OCI-LY1 (cell line): ENCODE results near the gene CDC42EP4.

Experiments
- H2AFZ ChIP-seq: fragments of 200-600 bp; sonication (generic), shearing (Covaris generic); 2 replicates; pipeline ENCODE4 v1.6.0; 2014; ENCODE audit warnings: antibody characterized with exemption, mild to moderate bottlenecking, low read length
- H3F3A ChIP-seq: fragments of 200-600 bp; sonication (generic), shearing (Covaris generic); 2 replicates; pipeline ENCODE4 v1.6.0; 2014; ENCODE audit warnings: mild to moderate bottlenecking, antibody characterized with exemption, low read length, moderate library complexity; ENCODE audit not compliant: insufficient read depth
- H3K27ac ChIP-seq: fragments of 200-600 bp; sonication (generic); 2 replicates; pipeline ENCODE4 v1.5.1; 2014; ENCODE audit warnings: low read length, mixed run types, mild to moderate bottlenecking, low read depth; ENCODE audit not compliant: poor library complexity, severe bottlenecking
- H3K27me3 ChIP-seq: fragments of 200-600 bp; sonication (generic); 2 replicates; pipeline ENCODE4 v1.6.0; 2014; ENCODE audit warnings: antibody characterized with exemption, mild to moderate bottlenecking, low read length, moderate library complexity; ENCODE audit not compliant: insufficient read depth
- H3K36me3 ChIP-seq: fragments of 200-600 bp; sonication (generic); 2 replicates; pipeline ENCODE4 v1.6.1; 2014; ENCODE audit warnings: mild to moderate bottlenecking, antibody characterized with exemption, low read length, moderate library complexity, mixed read lengths; ENCODE audit not compliant: insufficient read depth
- H3K4me1 ChIP-seq: fragments of 200-600 bp; sonication (generic); 2 replicates; pipeline ENCODE4 v1.5.1; 2014; ENCODE audit warnings: mild to moderate bottlenecking, low read length, moderate library complexity; ENCODE audit not compliant: insufficient read depth, severe bottlenecking
- H3K4me2 ChIP-seq: fragments of 200-600 bp; sonication (generic), shearing (Covaris generic); 2 replicates; pipeline ENCODE4 v1.6.1; 2014; ENCODE audit warnings: low read length
- H3K4me3 ChIP-seq: fragments of 200-600 bp; sonication (generic); 2 replicates; pipeline ENCODE4 v1.5.1; 2014; ENCODE audit warnings: low read length, low read depth, mild to moderate bottlenecking, mixed read lengths; ENCODE audit not compliant: poor library complexity, severe bottlenecking
- H3K79me2 ChIP-seq: fragments of 200-600 bp; shearing (Covaris generic); 2 replicates; pipeline ENCODE4 v1.6.1; 2016; ENCODE audit warnings: mixed run types, low read length, mixed read lengths; ENCODE audit not compliant: insufficient read depth
- H3K9ac ChIP-seq: fragments of 200-600 bp; sonication (generic), shearing (Covaris generic); 2 replicates; pipeline ENCODE4 v1.6.1; 2014; ENCODE audit warnings: mild to moderate bottlenecking, low read length, mixed read lengths
- H3K9me2 ChIP-seq: fragments of 200-600 bp; sonication (generic), shearing (Covaris generic); 2 replicates; pipeline ENCODE4 v1.6.1; 2014; ENCODE audit warnings: low read depth, mild to moderate bottlenecking, low read length, mixed read lengths
- H3K9me3 ChIP-seq: fragments of 200-600 bp; shearing (Covaris generic); 2 replicates; pipeline ENCODE4 v1.6.1; 2014; ENCODE audit warnings: low read length, mixed read lengths
- H4K20me1 ChIP-seq: fragments of 200-600 bp; sonication (generic), shearing (Covaris generic); 2 replicates; pipeline ENCODE4 v1.6.0; 2016; ENCODE audit warnings: mild to moderate bottlenecking, low read length; ENCODE audit not compliant: insufficient read depth
- CTCF ChIP-seq: fragments of 200-600 bp; sonication (generic), shearing (Covaris generic); IDR thresholded peaks from 2 replicates; pipeline ENCODE4 v1.5.1; 2017; ENCODE audit warnings: mild to moderate bottlenecking, antibody characterized with exemption, low read length, moderate library complexity, mixed read lengths
- EZH2 ChIP-seq: fragments of 200-600 bp; sonication (generic), shearing (Covaris generic); IDR thresholded peaks from 2 replicates; pipeline ENCODE4 v1.8.0; 2017; ENCODE audit warnings: borderline replicate concordance, mixed run types, mild to moderate bottlenecking, antibody characterized with exemption, low read length, moderate library complexity, mixed read lengths

The CDC42EP4 gene

GRCh38 chr17:73290399-73291259 is 21.2 kb downstream of the CDC42EP4 start:
- Histone ChIP-seq H3K4me1 (no peaks in the 10 kb centered on the region), H3K27ac (no peak overlapping the region), H3K9me2 (no peaks in the 10 kb centered on the region), H3K4me2 (no peak overlapping the region), H2AFZ (no peak overlapping the region), H3K36me3 (no peaks in the 10 kb centered on the region), H3K9ac (no peak overlapping the region), H4K20me1 (no peaks in the 10 kb centered on the region), H3F3A (no peaks in the 10 kb centered on the region), H3K4me3 (no peak overlapping the region), H3K27me3 (no peaks in the 10 kb centered on the region; the same call in 1 of the 2 replicates), H3K79me2 (no peaks in the 10 kb centered on the region), H3K9me3 (no peaks in the 10 kb centered on the region)
- TF ChIP-seq EZH2: no peak
- TF ChIP-seq CTCF: no peak

- Histone ChIP-seq H3K4me1 (no peaks in the 10 kb centered on the region), H3K9me3 (no peaks in the 10 kb centered on the region), H3F3A (no peaks in the 10 kb centered on the region), H3K9ac (no peak overlapping the region), H3K27me3 (no peaks in the 10 kb centered on the region; the same call in 1 of the 2 replicates), H3K36me3 (no peaks in the 10 kb centered on the region), H3K4me2 (no peak overlapping the region), H3K79me2 (no peaks in the 10 kb centered on the region), H2AFZ (no peak overlapping the region), H3K4me3 (no peak overlapping the region), H3K9me2 (no peaks in the 10 kb centered on the region), H3K27ac (no peak overlapping the region), H4K20me1 (no peaks in the 10 kb centered on the region)
- TF ChIP-seq CTCF (no peak), EZH2 (no peak)
These were observed 22.1 kb downstream of the CDC42EP4 start for GRCh38 chr17:73289549-73290254.

- H3K27me3 ChIP-seq: no peaks in the 10 kb centered on the region; the same call in 1 of the 2 replicates
- no peaks in the 10 kb centered on the region for H3K9me3 ChIP-seq
- no peaks in the 10 kb centered on the region for H3K4me1 ChIP-seq
- no peak overlapping the region for H3K4me2 ChIP-seq
- no peaks in the 10 kb centered on the region for H3F3A ChIP-seq
- no peak overlapping the region for H3K27ac ChIP-seq
- no peaks in the 10 kb centered on the region for H3K79me2 ChIP-seq
- no peak overlapping the region for H2AFZ ChIP-seq
- no peak for TF ChIP-seq EZH2
- no peak for TF ChIP-seq CTCF
- H3K4me3 ChIP-seq: no peak overlapping the region
- no peaks in the 10 kb centered on the region for H4K20me1 ChIP-seq
- H3K9ac ChIP-seq: no peak overlapping the region
- H3K36me3 ChIP-seq: no peaks in the 10 kb centered on the region
- no peaks in the 10 kb centered on the region for H3K9me2 ChIP-seq
These were observed 23.1 kb downstream of the CDC42EP4 start for GRCh38 chr17:73288534-73289302.
